Choroid plexus epithelial cell (primary cell): Measurements from ENCODE around the gene KIAA0753.
A peak's percentile ranks its signal among the peaks of the same experiment; 100 is the strongest.

Experiments
- DNase-seq: peaks from one replicate; pipeline ENCODE4 v3.0.0-alpha.2; 2010; ENCODE audit warnings: low read depth
- H3K4me3 ChIP-seq: 2 replicates; pipeline ENCODE4 v1.5.1; 2011; ENCODE audit warnings: low read depth, mild to moderate bottlenecking, control low read depth, low read length, moderate library complexity
- CTCF ChIP-seq: conservative IDR thresholded peaks from 2 replicates; pipeline ENCODE4 v1.5.1; 2011; ENCODE audit warnings: low read depth, mild to moderate bottlenecking, control low read depth, inconsistent platforms, low read length, moderate library complexity

KIAA0753 gene

GRCh38 chr17:6683081-6683684 is 42.7 kb upstream of the KIAA0753 start:
- no peak overlapping the region for H3K4me3 ChIP-seq
- no peak for TF ChIP-seq CTCF
- DNase-seq: no peak

- TF ChIP-seq CTCF: no peak
Measured at GRCh38 chr17:6682339-6682738, 41.8 kb upstream of the KIAA0753 start.

GRCh38 chr17:6681671-6682070 is 41.2 kb upstream of the KIAA0753 start:
- H3K4me3 ChIP-seq: no peak overlapping the region
- TF ChIP-seq CTCF: no peak
- no peak for DNase-seq

More at GRCh38 chr17:6682339-6682738, 41.8 kb upstream of the KIAA0753 start:
- H3K4me3 ChIP-seq: no peak overlapping the region
- DNase-seq: no peak

- DNase-seq: no peak
- no peak for TF ChIP-seq CTCF
- no peak overlapping the region for H3K4me3 ChIP-seq
Measured at GRCh38 chr17:6681176-6681575, 40.7 kb upstream of the KIAA0753 start.

GRCh38 chr17:6679241-6679640 is 38.7 kb upstream of the KIAA0753 start:
- no peak for TF ChIP-seq CTCF
- no peak overlapping the region for H3K4me3 ChIP-seq
- no peak for DNase-seq

- H3K4me3 ChIP-seq: no peak overlapping the region
- no peak for DNase-seq
- TF ChIP-seq CTCF: no peak
Measured at GRCh38 chr17:6677946-6678345, 37.4 kb upstream of the KIAA0753 start.

- peak; percentile 22 for DNase-seq
- no peak overlapping the region for H3K4me3 ChIP-seq
- TF ChIP-seq CTCF: no peak
Measured at GRCh38 chr17:6677158-6677831, 36.8 kb upstream of the KIAA0753 start.
